OCI-LY3 (cell line): ENCODE measurements around the gene OR6B1.

Source experiments
- EZH2phosphoT487 ChIP-seq: fragments of 200-600 bp; shearing (Covaris generic); IDR thresholded peaks from 2 replicates; pipeline ENCODE4 v1.6.1; 2018; ENCODE audit warnings: antibody characterized with exemption, mixed run types, low read depth
- TF ChIP-seq, protein P1 (sequence below): fragments of 200-600, 300-600 bp; sonication (generic); IDR thresholded peaks from 2 replicates; pipeline ENCODE4 v1.5.1; 2014; ENCODE audit warnings: antibody characterized with exemption, low read length, low read depth

DNA sequence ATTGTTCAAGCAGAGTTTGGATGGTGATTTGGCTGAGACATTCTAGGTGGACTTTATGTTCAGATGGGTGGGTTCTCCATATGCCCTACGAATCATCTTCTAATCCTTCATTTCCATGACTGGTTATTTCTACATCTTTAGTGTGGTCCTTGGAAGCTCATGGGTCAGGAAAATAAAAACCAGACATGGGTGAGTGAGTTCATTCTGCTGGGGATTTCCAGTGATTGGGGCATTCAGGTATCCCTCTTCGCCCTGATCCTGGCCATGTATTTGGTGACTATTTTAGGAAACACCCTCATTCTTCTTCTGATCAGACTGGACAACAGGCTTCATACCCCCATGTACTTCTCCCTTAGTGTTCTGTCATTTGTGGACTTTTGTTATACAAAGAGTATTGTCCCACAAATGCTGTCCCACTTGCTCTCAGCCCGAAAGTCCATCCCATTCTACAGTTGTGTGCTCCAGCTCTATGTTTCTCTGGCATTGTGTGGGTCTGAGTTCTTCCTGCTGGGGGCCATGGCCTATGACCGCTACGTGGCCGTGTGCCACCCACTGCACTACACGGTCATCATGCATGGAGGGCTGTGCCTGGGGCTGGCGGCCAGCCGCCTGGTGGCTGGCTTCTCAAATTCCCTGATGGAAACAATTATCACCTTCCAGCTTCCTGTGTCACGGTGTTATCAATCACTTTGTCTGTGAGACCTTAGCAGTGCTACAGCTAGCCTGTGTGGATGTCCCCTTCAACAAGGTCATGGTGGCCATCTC is 19.2 kb upstream of the OR6B1 start:
- TF ChIP-seq, protein P1, sequence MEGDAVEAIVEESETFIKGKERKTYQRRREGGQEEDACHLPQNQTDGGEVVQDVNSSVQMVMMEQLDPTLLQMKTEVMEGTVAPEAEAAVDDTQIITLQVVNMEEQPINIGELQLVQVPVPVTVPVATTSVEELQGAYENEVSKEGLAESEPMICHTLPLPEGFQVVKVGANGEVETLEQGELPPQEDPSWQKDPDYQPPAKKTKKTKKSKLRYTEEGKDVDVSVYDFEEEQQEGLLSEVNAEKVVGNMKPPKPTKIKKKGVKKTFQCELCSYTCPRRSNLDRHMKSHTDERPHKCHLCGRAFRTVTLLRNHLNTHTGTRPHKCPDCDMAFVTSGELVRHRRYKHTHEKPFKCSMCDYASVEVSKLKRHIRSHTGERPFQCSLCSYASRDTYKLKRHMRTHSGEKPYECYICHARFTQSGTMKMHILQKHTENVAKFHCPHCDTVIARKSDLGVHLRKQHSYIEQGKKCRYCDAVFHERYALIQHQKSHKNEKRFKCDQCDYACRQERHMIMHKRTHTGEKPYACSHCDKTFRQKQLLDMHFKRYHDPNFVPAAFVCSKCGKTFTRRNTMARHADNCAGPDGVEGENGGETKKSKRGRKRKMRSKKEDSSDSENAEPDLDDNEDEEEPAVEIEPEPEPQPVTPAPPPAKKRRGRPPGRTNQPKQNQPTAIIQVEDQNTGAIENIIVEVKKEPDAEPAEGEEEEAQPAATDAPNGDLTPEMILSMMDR: no peak
- TF ChIP-seq EZH2phosphoT487: no peak
